Peyer's patch (tissue), 4 donors: ENCODE measurements around the gene GARIN5A. TPM values are rescaled to one million over a fixed set of nuclear protein-coding genes. Genes with fewer than 3 reads are reported as not detected.

ENCODE experiments used
- DNase-seq, 3 donors: peaks; one replicate each; pipeline ENCODE4 v3.0.0-alpha.2; 2017 to 2019
- H3K27ac ChIP-seq, 4 donors: fragments of 200-600 bp; sonication (generic); one replicate each; pipeline ENCODE4 v1.5.1; 2016 to 2019
- H3K27me3 ChIP-seq, 2 donors: fragments of 200-600 bp; sonication (generic); one replicate each; pipeline ENCODE4 v1.5.1; 2019
- H3K36me3 ChIP-seq, 3 donors: fragments of 200-600 bp; sonication (generic); one replicate each; pipeline ENCODE4 v1.5.1; 2016 to 2019
- H3K4me1 ChIP-seq, 4 donors: fragments of 200-600 bp; sonication (generic); one replicate each; pipeline ENCODE4 v1.5.1; 2016 to 2019
- H3K4me3 ChIP-seq, 4 donors: fragments of 200-600 bp; sonication (generic); 1 replicate in 3 of 4; 2 replicates in 1 of 4; pipeline ENCODE4 v1.5.1; 2016 to 2019; ENCODE audit warnings: mild to moderate bottlenecking in 1 of 4
- H3K9me3 ChIP-seq, 4 donors: fragments of 200-600 bp; sonication (generic); one replicate each; pipeline ENCODE4 v1.5.1; 2016 to 2019; ENCODE audit warnings: mild to moderate bottlenecking in 1 of 4
- POLR2A ChIP-seq, 2 donors: fragments of 450-650 bp; IDR thresholded peaks; one replicate each; pipeline ENCODE4 v1.5.1; 2017; ENCODE audit warnings: antibody characterized with exemption in 2 of 2, mild to moderate bottlenecking in 2 of 2, moderate library complexity in 2 of 2
- total RNA-seq, 4 donors: library from RNA; depleted of rRNA; stranded (reverse); fragments of >200 nt; gene quantifications; one replicate each; pipeline ENCODE4 v1.1.0, GENCODE V29; 2016
- TF ChIP-seq, protein P1 (sequence below), 6 experiments: fragments of 450-650 bp in 4 of 6; fragments of 200-600 bp in 2 of 6; sonication (generic) in 1 of 6; IDR thresholded peaks; one replicate each; pipeline ENCODE4 v1.5.1; 2017 to 2019; ENCODE audit warnings: antibody characterized with exemption in 6 of 6, mild to moderate bottlenecking in 3 of 6, moderate library complexity in 1 of 6

Gene GARIN5A
- total RNA-seq, 4 donors from 2014 or later = 2.0 to 2.5 TPM; not detected in 2

DNA sequence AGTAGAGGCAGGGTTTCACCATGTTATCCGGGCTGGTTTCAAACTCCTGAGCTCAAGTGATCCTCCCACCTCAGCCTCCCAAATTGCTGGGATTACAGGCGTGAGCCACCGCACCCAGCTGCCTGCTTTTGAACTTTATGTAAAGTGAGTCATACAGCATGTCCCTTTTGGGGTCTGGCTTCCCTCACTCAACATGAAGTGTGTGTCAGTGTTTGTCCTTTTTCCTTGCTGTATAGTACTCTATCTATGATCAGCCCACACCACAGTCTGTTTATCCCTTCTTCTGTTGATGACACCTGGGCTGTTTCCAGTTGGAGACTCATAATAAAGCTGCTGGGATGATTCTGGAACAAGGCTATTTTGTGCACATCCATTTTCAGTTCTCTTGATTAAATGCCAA, 55.8 kb downstream of the GARIN5A start:
- DNase-seq = no peak
- Histone ChIP-seq H3K27ac (peak overlapping the region in 1 of 4 donors; percentile 88), H3K27me3 (peaks cover 0 to 8% of the 10 kb centered on the region in 2 donors), H3K9me3 (no peaks in the 10 kb centered on the region), H3K4me1 (peaks cover 0 to 20% (median 7%) of the 10 kb centered on the region in 4 donors), H3K4me3 (peak overlapping the region in 1 of 4 donors; percentile 57), H3K36me3 (no peaks in the 10 kb centered on the region)
- TF ChIP-seq, protein P1, sequence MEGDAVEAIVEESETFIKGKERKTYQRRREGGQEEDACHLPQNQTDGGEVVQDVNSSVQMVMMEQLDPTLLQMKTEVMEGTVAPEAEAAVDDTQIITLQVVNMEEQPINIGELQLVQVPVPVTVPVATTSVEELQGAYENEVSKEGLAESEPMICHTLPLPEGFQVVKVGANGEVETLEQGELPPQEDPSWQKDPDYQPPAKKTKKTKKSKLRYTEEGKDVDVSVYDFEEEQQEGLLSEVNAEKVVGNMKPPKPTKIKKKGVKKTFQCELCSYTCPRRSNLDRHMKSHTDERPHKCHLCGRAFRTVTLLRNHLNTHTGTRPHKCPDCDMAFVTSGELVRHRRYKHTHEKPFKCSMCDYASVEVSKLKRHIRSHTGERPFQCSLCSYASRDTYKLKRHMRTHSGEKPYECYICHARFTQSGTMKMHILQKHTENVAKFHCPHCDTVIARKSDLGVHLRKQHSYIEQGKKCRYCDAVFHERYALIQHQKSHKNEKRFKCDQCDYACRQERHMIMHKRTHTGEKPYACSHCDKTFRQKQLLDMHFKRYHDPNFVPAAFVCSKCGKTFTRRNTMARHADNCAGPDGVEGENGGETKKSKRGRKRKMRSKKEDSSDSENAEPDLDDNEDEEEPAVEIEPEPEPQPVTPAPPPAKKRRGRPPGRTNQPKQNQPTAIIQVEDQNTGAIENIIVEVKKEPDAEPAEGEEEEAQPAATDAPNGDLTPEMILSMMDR (IDR thresholded peaks at IDR 0.05) = no peak

DNA sequence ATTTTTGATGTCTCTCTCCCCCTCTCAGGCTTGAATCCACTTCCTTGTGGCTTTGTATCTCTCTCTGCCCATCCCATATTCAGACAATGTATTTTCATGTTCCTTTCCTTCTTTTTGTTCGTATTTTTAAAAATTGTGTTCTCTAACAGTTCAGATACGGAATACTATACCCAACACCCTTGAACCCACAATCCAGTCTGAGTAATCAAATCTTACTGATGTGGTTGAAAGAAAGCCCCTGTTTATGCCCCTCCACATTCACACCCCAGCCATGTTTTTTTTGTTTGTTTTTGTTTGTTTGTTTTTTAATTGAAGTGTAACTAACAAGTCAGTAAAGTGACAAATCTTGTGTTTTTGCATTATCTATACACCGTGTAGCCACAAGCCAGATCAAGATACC, 56.5 kb downstream of the GARIN5A start:
- Histone ChIP-seq H3K27me3 (peaks cover 0 to 8% of the 10 kb centered on the region in 2 donors), H3K4me3 (peak overlapping the region in 2 of 4 donors; percentile 56 to 57)
- TF ChIP-seq, protein P1 (IDR thresholded peaks at IDR 0.05) = no peak
- no peak for TF ChIP-seq POLR2A (IDR thresholded peaks at IDR 0.05)

DNA sequence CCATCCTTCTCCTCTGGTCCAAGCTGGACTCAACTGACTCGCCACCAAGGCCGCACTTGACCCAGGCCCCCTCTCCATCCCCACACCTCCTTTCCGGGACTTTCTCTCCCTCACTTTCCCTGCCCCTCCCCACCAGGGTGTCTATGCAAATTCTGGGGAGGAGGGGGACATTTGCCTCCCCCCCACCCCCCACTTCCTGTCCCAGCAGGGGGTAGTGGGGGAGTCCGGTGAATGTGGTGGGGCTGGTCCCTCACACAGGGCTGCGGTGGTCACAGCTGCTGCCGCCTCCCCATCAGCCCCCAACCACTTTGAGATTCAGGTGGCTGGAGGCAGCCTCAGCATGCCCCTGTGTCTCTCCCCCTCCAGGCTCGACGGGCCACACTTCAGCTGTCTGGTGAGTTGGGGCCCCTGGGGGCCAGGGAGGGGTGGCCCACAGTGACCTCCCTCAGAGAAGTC, 57.0 kb downstream of the GARIN5A start:
- peak in 2 of 3 donors; percentile 74 to 77 for DNase-seq
- peaks cover 0 to 26% (median 8%) of the 10 kb centered on the region in 4 donors for H3K4me1 ChIP-seq
- no peak for TF ChIP-seq POLR2A (IDR thresholded peaks at IDR 0.05)
- TF ChIP-seq, protein P1 (IDR thresholded peaks at IDR 0.05) = no peak
- H3K9me3 ChIP-seq = no peaks in the 10 kb centered on the region
- H3K4me3 ChIP-seq = peak overlapping the region in 2 of 4 donors; percentile 56 to 57
- peak overlapping the region in 2 of 4 donors; percentile 80 to 88 for H3K27ac ChIP-seq
- no peaks in the 10 kb centered on the region for H3K36me3 ChIP-seq
- H3K27me3 ChIP-seq = peaks cover 0 to 8% of the 10 kb centered on the region in 2 donors

More for the DNA sequence above, 56.5 kb downstream of the GARIN5A start:
- Histone ChIP-seq H3K4me1 (peaks cover 0 to 25% (median 7%) of the 10 kb centered on the region in 4 donors), H3K27ac (peak overlapping the region in 2 of 4 donors; percentile 80 to 88), H3K9me3 (no peaks in the 10 kb centered on the region), H3K36me3 (no peaks in the 10 kb centered on the region)
- no peak for DNase-seq

DNA sequence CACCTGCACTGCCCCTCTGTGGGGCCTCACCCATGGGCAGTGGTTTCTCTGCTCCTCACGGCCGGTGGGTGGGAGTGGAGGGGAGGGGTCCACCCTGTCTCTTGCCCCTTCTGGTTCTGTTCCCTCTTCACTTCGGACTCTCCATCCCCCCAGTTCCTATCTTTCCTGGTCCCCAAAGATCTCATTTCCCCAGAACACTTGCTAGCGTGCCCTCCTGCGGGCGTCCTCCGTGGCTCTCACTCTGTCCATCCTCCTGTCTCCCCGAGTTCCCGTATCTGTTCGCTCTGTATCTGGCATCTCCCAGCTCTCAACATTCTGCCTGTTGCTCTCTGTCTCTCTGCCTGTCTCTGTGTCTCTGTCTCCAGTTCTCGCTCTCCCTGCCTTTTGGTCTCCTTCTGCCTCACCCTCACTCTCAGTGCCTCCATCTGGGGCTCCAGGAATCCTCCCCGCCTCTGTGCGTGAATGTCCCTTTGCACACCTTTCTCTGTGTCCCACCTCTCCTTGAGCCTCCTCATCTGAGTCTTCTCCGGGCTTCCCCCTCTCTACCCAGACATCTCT, 57.5 kb downstream of the GARIN5A start:
- peak overlapping the region in 2 of 4 donors; percentile 80 to 88 for H3K27ac ChIP-seq

DNA sequence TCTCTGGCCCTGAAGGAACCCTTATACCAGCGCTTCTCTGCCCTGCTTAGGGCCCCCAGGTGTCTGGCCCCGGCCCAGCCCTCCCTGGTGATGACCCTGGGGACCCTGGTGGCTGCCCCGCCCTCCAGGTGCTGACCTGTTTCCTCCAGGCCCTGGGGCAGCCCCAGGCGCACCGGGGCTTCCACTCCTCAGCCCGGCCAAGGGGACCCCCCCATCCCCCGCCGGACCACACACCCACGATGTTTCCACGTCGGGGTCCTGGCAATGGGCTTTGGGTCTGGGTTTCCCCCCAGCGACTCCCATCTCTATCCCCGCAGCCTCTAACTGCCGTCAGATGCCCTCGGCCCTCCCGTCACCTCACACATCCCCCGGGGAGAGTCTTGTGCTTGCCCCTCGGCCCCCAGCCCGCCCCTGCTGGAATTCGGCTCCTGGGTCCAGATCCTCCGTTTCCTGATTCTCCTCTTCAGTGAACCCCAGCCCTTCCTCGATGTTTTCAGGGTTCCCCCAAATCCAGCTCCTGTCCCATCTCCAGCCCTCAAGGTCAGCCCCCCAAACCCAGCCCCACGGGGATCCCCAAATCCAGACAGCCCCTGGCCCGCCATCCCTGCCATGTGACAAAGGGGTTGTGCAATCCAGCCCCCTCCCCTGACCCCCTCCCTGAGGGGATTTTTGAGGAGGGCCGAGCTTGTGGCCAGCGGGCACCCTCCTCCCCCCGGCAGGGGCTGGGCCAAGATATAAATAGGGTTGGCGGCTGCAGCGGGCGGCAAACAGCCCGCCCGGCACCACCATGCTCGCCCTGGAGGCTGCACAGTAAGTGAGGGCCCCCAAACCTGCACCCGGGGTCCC, 58.2 kb downstream of the GARIN5A start, which contains the start of gene SPIB:
TSS of gene SPIB (plus strand) at position 763 of the 846 bp plus-strand sequence. CDS start at position 788, 25 bp downstream.
- Histone ChIP-seq H3K27me3 (peaks cover 0 to 8% of the 10 kb centered on the region in 2 donors), H3K9me3 (no peaks in the 10 kb centered on the region), H3K27ac (peak within 1 kb of the TSS in 2 of 4 donors; percentile 80 to 88), H3K4me3 (peak within 1 kb of the TSS in 3 of 4 donors; percentile 14 to 57 (median 56)), H3K36me3 (no peaks in the 10 kb centered on the region), H3K4me1 (peaks cover 0 to 26% (median 9%) of the 10 kb centered on the region in 4 donors)
- TF ChIP-seq, protein P1 (IDR thresholded peaks at IDR 0.05) = no peak
- peak in 2 of 3 donors; percentile 74 to 78 for DNase-seq

More for the DNA sequence above, 57.5 kb downstream of the GARIN5A start:
- Histone ChIP-seq H3K27me3 (peaks cover 0 to 8% of the 10 kb centered on the region in 2 donors), H3K36me3 (no peaks in the 10 kb centered on the region), H3K9me3 (no peaks in the 10 kb centered on the region), H3K4me3 (peak overlapping the region in 3 of 4 donors; percentile 14 to 57 (median 56)), H3K4me1 (peaks cover 0 to 26% (median 9%) of the 10 kb centered on the region in 4 donors)
- no peak for DNase-seq
- TF ChIP-seq, protein P1 (IDR thresholded peaks at IDR 0.05) = no peak
- TF ChIP-seq POLR2A (IDR thresholded peaks at IDR 0.05) = no peak
